ENCODE measurements around the gene CLCNKB.

The CLCNKB gene

GRCh38 chr1:16055613-16056520 lies 12.3 kb downstream of the CLCNKB start:
- in situ Hi-C loops (cut with HindIII; ENCODE audit: low sequenced_read_pairs): loop anchor here (25.0 kb wide), 1 partner anchor 181 kb away; the partner anchor contains the start of gene CPLANE2

- in situ Hi-C loops (cut with HindIII; ENCODE audit: low sequenced_read_pairs): loop anchor here (25.0 kb wide), 1 partner anchor 181 kb away; the partner anchor contains the start of gene CPLANE2
Observed at GRCh38 chr1:16056521-16056912, 12.9 kb downstream of the CLCNKB start.

DNA sequence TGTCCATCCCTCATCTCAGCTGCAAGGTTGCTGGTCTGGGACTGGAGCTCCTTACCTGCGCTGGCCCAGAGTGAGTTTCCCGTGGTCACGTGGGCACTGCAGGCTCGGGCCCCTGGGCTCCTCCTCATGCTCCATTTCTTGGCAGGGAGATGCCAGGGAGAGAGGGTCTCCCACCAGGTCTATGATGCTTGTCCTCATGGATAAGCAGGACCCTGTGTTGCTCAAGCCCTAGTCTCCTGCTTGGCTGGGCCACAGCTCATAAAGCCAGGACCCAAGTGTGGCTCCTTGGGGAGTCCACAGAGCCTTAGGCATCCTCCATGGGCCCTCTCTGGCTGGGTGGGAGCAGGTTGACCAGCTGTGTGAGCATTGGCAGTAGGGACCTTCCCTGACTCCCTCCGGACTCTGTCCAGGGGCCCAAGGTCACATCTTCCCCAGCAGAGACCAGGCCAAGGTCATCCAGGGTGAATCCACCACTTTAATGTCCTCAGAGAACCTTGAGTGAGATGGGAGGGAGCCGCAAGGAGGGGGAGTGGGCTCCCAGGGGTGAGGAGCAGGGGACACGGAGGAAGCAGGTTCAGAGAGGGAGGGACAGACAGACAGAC lies 13.8 kb downstream of the CLCNKB start:
- in situ Hi-C loops (cut with HindIII; ENCODE audit: low sequenced_read_pairs): loop anchor here (25.0 kb wide), 1 partner anchor 180 kb away; the partner anchor contains the start of gene CPLANE2

DNA sequence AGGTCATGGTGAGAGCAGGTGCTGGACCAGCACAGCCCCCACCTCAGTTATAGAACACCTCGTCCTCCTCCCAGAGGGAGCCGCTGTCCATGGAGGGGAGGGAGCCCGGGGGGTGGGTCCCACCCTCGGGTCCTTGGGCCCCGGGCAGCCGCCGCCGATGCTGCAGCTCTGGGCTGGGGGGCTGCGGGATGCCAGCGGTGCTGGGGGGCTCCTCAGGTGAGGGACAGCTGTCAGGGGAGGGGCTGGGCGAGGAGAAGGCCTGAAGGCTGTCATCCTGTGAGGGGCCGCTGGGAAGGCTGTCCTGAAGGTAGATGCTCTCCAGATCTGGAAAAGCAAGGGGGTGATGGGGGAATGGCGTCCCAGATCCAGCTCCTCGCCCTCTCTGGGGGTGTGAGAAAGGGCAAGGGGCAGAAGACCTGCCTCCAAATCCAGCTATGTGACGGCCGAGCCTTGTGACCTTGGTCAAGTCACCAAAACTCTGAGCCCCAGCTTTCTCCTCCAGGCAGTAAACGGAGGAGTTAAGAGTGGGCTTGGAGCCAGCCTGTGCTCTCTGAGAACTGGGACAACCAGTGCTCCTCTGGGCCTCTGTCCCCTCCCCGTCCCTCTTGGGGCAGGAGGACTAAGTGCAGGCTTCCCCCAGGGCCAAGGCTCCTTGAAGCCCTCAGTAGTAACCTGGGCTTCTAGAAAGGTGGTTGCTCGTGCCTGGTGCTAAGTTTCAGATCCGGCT lies 15.0 kb downstream of the CLCNKB start:
- in situ Hi-C loops (cut with HindIII; ENCODE audit: low sequenced_read_pairs): loop anchor here (25.0 kb wide), 1 partner anchor 179 kb away; the partner anchor contains the start of gene CPLANE2

DNA sequence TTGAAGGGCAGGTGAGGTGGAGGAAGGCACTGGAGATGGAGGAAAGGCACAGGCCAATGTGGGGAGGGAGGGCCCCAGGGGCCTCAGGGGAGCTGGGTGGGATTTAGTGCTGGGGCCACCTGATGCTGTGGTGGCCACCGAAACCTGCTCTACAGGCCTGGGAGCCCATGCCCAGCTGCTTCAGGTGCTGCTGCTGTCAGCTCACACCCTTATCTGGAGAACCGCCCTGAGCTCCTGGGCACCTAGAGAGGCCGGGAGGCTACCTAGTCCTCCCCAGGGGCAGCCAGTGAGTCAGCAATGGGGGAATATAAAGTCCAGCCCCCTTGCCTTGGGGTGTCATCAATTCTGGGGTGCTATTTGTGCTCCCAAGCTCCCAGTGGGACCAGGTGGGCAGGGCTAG lies 17.7 kb downstream of the CLCNKB start:
- in situ Hi-C loops (cut with HindIII; ENCODE audit: low sequenced_read_pairs): loop anchor here (10.0 to 25.0 kb wide), 2 partner anchors 176 to 186 kb away; partner anchors contain the start of gene CPLANE2

DNA sequence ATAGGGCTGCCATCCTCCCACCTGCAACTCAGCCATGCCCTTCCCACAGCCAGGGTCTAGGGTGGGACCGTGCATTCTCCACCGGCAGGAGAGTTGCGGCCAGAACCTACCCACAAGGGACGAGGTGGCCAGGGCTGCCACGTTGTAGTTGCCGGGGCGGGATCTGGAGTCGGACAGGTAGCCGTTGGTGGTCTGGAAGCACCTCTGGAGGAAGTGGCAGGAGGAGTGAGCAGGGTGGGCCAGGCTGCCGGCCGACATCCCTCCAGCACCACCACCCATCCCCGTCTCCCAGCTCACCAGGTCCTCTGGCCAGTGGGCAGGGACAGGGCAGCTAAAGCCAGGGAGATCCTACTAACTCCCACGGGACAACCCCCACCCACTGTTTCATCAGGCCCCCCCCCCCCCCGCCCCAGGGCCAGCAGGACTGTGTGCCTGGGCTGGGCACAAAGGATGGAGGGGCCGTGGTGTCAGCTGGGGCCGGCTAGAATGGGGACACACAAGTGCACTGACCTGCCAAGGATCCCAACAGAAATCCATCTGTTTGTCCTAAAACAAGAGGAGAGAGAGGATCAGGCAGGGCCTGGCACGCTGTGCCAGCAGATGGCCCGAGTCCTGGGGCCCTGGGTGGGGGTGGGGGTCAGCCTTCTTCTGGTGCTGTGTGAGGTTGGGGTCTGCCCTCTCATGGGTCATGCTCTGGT lies 18.6 kb downstream of the CLCNKB start:
- in situ Hi-C loops (cut with HindIII; ENCODE audit: low sequenced_read_pairs): loop anchor here (10.0 to 25.0 kb wide), 2 partner anchors 175 to 187 kb away; partner anchors contain the start of gene CPLANE2

GRCh38 chr1:16062687-16063075 lies 19.1 kb downstream of the CLCNKB start:
- in situ Hi-C loops (cut with HindIII; ENCODE audit: low sequenced_read_pairs): loop anchor here (10.0 to 25.0 kb wide), 2 partner anchors 175 to 188 kb away; partner anchors contain the start of gene CPLANE2

DNA sequence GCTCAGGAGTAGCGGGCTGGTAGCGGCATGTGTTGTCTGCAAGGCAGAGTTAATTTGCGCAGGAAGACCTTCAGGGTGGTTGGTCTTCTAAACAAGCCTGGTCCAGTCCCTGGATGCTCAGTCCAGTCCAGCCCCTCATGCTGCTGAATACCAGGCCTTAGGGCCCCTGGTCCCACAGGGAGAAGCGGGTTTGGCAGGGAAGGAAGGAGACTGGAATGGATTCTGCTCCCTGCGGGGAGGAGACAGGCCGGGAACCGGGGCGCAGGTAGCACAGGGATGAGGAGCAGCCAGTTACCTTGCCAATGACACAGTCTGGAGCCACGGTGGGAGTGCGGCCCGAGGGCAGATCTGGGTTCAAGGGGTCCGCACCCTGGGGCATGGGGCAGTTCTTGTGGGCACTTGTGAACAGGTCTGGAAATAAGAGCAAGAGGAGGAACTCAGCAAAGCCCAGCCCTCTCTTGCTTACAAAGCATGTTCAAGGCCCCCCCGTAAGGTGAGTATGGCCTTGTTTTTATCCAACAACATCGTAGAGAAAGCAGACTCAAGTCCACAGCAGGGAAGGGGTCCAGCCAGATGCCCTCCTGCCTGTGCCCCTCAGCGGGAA lies 19.7 kb downstream of the CLCNKB start:
- in situ Hi-C loops (cut with HindIII; ENCODE audit: low sequenced_read_pairs): loop anchor here (10.0 to 25.0 kb wide), 2 partner anchors 174 to 189 kb away; partner anchors contain the start of gene CPLANE2

DNA sequence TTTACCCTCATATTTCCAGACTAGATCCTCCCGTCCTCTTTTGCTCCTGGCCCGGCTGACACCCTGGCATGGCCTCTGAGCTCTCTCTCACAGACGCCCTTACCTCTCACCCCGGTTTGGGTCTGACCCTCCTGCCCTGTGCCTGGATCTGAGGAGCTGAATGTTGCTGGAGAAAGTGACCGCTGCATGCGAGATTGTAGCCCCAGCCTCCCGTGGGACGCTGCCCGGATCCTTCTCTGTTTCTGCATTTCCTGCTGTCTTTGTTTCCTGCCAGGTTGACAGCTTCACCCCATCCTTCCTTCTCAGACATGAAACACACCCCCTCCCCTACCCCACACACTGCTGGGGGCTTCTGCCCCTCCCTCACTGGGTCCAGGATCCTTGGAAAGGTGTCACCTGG lies 20.3 kb downstream of the CLCNKB start:
- in situ Hi-C loops (cut with HindIII; ENCODE audit: low sequenced_read_pairs): loop anchor here (10.0 to 25.0 kb wide), 2 partner anchors 173 to 189 kb away; partner anchors contain the start of gene CPLANE2

- in situ Hi-C loops (cut with HindIII; ENCODE audit: low sequenced_read_pairs): loop anchor here (10.0 to 25.0 kb wide), 2 partner anchors 173 to 190 kb away; partner anchors contain the start of gene CPLANE2
Observed at GRCh38 chr1:16064536-16065268, 21.1 kb downstream of the CLCNKB start.

DNA sequence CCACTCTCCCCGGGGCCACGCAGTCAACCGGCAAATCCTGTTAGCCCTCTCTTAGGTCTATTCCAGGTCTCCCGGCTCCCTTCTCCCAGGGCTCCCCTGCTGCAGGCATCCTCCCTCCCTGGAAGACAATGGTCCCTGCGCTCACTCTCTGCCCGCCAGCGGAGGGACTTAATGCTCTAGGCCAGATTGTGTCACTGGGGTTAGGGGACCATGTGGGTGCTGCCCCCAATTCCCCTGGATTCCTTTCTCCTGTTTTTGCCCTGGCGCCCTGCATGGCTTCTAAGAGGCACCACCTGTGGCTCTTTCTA lies 21.6 kb downstream of the CLCNKB start:
- in situ Hi-C loops (cut with HindIII; ENCODE audit: low sequenced_read_pairs): loop anchor here (10.0 to 25.0 kb wide), 2 partner anchors 172 to 190 kb away; partner anchors contain the start of gene CPLANE2

GRCh38 chr1:16066245-16066644 lies 22.7 kb downstream of the CLCNKB start:
- in situ Hi-C loops (cut with HindIII; ENCODE audit: low sequenced_read_pairs): loop anchor here (10.0 to 25.0 kb wide), 2 partner anchors 171 to 191 kb away; partner anchors contain the start of gene CPLANE2

GRCh38 chr1:16067127-16067768 lies 23.7 kb downstream of the CLCNKB start:
- in situ Hi-C loops (cut with HindIII; ENCODE audit: low sequenced_read_pairs): loop anchor here (10.0 to 25.0 kb wide), 2 partner anchors 170 to 192 kb away; partner anchors contain the start of gene CPLANE2

GRCh38 chr1:16067933-16068332 lies 24.4 kb downstream of the CLCNKB start:
- in situ Hi-C loops (cut with HindIII; ENCODE audit: low sequenced_read_pairs): loop anchor here (10.0 to 25.0 kb wide), 2 partner anchors 169 to 193 kb away; partner anchors contain the start of gene CPLANE2

GRCh38 chr1:16068356-16069270 lies 25.0 kb downstream of the CLCNKB start:
- in situ Hi-C loops (cut with HindIII; ENCODE audit: low sequenced_read_pairs): loop anchor here (10.0 to 25.0 kb wide), 2 partner anchors 169 to 194 kb away; partner anchors contain the start of gene CPLANE2

- in situ Hi-C loops (cut with HindIII; ENCODE audit: low sequenced_read_pairs): loop anchor here (25.0 kb wide), 1 partner anchor 167 kb away; the partner anchor contains the start of gene CPLANE2
Observed at GRCh38 chr1:16070640-16071355, 27.2 kb downstream of the CLCNKB start.
